Stimulated activated CD8-positive, alpha-beta memory T cell treated with anti-CD3 and anti-CD28 coated beads, Interleukin-7, amount 100 ng/mL, for 4 hours (primary cell): ENCODE results near the gene TLL2.
"Not testable (repeated sequence)": the region's sequence is repeated elsewhere in the genome, so short reads cannot be mapped to it uniquely, and the experiment has no call there.

Experiments used
- DNase-seq, 2 donors: peaks; one replicate each; pipeline ENCODE4 v3.0.0-alpha.2; 2020; ENCODE audit warnings: low read depth in 2 of 2

TLL2 gene

DNA sequence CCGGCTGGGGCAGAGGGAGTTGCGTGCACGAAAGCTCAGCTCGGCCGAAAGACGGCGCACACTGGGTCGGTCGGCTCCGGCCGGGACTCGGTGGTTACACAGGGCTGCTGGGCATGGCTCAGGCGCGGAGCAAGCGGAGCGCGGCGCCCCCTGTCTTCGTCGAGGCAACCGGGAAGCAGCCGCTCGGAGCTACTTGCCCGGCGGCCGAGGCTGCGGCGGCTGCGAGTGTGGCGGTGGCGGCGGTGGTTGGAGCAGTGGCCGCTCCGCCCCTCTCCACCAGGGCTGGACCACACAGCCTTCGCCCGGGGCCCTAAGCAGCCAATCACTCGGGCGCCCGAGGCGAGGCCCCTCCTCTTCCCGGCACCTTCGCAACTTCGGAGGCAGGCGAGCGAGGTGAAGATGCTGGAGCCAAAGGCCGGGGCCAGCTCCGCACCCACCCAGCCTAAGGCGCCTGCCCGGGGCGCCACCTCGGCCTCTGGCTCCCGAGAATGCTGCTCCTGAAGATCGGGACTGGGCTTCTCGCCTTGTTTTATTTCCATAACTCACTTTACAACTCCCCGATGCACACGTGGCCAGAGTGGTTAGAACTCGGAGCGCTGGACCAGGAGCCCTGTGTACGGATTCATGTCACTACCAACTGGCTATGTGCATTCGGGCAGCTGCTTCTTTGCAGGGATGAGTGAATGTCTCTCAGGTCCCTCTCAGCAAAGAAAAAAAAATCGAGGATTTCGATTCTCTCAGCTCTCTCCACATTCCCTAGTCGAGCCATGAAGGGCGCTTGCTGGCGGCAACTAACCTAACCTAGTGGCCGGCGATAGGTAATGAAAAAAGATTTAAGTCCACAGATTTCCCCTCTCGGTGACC, at the start of gene TLL2:
Gene TLL2 (minus strand): TSS at position 229 of the 864 bp plus-strand sequence. CDS start 241 bp downstream, outside the sequence.
- DNase-seq, result peak in 1 of 2 donors; percentile 42

DNA sequence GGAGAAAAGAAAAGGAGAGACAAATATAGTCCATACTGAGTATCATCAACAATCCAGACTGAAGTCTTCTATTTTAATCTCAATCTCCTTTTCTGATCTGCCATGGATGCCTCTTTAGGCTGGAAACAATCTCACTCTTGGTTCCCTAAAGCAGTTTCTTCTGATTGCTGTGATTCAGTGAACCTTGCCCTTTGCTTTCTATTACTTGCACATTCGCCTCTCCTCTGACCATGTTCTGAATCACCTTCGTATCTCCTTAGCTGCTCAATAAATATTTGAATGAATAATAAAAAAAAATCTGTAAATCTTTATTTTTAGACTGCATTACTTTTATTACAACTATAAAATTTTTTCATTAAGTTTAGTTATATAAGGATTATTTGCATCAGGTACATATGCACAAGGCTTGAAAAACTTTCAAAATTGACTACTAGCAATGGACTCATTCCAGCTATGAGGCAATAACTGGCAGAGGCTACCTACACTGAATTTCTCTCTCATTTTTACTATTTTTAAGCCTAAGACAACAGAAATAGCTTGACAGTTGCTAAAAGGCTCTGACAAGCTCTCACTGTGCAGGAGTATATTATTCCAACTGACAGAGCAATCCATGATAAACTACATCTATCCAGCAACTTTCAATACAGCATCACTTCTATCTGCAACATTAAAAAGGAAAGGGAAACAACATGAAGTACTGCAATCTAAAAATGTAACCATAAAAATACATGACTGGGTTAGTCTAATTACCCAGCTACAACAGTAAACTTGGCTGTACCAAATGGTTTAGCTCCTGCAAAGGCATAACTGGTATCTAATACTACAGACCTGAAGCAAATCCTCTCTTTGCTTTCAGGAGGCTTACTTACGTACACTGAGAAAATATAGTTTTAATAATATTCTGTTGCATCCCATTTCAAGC, 47.5 kb upstream of the TLL2 start:
- DNase-seq, result no peak

DNA sequence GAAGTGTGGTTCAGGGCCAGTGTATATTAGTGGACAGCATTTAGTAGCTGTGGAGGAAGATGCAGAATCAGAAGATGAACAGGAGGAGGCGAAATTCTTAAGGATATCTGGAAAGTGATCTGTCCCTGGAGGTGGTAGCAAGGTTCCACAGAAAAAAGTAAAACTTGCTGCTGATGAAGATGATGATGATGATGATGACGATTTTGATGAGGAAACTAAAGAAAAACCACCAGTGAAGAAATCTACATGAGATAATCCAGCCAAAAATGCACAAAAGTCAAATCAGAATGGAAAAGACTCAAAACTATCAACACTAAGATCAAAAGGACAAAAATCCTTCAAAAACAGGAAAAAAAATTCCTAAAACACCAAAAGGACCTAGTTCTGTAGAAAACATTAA, 46.8 kb upstream of the TLL2 start:
- no peak for DNase-seq

DNA sequence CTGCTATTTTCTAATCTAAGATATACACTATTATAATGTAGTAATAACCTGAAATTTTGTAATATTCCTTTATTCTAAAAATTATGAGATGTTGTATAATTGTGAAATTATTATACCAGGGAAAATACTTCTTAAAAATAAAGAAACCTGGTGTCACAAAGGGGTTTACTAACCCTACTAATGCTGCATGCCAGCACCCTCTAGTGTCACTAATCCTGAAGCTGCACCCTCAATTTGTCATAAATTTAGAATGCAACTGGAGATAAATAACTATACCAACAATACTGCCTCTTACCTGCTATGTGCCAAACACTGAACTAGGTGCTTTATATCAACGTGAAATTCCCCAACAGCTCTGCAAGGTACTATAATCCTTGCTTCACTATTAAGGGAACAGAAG, 42.3 kb upstream of the TLL2 start:
- no peak for DNase-seq

DNA sequence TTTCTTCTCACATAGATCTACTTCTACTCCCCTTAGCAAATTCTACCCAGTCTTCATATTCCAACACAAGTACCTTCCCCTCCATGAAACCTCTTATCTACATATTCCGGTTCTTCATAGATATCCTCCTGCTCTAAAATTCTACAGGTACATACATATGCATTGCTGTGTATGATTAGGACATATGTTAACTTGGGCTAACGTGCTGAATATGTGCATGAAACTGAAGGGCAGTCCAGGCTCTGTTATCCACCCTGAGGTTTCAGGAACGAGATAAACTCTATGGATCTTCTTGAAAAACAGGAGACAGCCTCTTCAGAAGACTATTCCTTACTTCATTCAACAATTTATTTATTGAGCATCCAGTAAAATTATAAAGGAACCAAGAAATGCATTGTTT, 41.6 kb upstream of the TLL2 start:
- no peak for DNase-seq

DNA sequence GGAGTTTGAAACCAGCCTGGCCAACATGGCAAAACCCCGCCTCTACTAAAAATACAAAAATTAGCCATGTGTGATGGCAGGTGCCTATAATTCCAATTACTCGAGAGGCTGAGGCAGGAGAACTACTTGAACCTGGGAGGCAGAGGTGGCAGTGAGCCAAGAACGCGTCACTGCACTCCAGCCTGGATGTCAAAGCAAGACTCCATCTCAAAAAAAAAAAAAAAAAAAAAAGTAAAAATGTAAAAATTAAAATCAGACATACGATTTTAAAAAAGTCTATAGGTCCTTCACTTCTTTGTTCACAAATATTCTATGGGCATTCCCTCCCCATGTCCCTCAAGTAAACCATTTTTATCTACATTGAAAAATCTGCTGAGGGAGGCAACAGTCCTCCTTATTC, 34.9 kb upstream of the TLL2 start:
- no peak for DNase-seq

DNA sequence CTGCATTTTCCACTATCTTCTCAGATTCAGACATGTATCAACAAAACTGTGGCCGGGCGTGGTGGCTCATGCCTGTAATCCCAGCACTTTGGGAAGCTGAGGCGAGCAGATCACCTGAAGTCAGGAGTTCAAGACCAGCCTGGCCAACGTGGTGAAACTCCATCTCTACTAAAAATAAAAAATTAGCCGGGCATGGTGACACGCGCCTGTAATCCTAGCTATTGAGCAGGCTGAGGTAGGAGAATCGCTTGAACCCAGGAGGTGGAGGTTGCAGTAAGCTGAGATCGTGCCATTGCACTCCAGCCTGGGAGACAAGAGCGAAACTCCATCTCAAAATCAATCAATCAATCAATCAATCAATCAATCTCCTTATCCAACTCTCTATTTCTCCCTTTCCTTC, 31.8 kb upstream of the TLL2 start:
- DNase-seq, result not testable (repeated sequence)

DNA sequence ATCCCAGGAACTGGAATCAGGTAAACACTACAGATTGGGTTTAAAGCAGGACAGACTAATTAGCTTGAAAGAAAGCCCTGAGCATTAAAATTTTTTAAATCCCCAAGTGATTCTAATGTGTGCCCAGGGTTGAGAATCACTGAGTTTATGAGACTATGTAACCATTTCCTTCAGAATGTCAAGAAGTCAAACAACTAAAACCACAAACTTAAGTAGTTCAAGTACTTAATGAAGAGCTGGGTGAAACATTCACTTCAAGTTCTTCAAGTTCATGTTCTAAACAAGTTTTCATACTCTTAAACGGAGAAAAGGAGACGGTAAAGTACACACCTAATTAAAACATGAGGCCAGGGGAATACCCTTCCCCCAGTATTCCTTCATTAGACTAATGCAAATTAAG, 28.2 kb upstream of the TLL2 start:
- no peak for DNase-seq

DNA sequence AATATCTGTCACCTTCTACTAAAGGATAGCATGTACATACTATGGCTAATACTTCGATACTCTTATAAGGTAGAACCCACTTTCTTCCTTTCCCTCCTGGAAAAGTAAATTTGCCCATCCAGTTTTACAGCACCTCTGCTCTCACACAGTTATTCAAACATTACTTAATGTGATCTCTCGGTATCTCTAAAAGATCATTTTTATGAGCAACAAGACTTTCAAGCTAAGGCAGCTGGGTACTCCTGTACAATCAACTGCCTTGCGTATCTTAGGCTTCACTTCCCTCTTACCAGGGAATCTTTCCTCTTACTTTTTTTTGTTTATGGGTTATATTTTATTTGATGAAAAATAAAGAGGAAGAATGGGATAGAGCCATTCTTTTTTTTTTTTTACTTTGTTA, 26.5 kb upstream of the TLL2 start:
- DNase-seq, result no peak

DNA sequence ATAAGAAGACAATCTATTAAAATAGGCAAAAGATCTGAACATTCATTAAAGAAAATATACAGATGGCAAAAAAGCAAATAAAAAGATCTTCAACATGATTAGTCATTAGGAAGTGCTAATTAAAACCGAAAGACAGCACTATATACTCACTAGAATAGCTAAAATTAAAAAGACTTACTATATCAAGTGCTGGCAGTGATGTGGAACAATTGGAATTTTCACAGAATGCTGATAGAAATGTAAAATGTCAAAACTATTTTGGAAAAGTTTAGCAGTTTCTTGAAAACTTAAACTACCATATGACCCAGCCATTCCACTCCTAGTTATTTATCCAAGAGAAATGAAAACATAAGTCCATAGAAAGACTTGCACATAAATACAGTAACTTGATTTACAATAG, 25.0 kb upstream of the TLL2 start:
- DNase-seq, result no peak

DNA sequence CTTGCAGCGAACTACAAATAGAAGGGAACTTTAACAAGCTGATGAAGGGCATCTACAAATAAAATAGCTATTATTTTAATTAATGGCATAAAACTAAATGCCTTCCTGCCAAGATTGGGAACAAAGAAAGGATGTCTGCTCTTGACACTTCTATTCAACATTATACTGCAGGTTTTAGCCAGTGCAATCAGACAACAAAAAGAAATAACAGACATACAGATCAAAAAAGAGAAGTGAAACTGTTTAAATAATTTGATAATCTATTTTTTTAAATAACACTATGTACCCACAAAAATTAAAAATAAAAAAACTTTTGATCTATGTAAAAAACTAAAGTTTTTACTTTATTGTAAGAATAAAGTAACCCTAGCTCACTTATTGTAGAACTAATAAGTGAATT, 22.4 kb upstream of the TLL2 start:
- DNase-seq, result no peak

DNA sequence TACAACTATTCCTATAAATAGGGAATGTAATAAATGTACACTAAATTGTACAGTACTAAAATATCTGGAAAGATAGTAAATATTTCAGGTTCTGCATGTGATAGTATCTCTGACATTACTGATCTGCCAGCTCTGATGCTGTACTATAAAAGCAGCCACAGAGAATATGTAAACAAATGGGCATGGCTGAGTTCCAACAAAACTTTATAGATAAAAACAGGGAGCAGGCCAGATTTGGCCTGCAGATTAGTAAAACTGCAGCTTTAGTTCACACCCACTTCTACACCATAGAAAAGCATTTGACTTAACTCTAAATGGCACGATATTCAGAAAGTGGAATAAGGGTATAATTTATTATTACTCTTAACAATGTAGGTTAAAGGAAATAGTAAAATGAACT, 18.8 kb upstream of the TLL2 start:
- no peak for DNase-seq

DNA sequence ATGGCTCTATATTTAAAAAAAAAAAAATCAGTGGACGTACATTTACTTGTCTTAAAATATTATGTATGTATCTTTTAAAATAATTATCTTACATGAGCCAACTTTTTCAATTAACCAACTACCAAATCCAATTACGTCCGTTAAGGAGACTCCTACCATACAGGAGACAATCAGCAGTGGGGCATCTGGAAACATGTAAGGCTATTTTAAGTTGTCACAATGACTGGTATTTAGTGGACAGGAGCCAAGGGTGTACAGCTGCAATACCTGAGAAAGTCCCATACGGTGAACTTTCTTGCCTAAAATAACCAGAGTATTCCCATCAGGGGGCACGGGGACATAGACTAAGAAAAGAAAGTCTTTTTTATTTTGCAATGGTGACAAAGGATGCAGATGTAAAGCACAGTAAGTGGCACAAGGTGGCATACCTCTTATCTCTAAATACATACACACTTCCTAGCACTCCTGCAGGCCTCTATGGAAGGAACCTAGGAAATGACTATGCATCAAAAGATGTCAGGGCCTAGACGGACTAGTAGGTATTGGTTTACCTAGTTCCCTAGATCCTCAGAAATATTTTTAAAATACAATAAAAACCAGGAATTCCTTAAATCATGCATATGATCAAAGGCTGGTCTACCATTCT, 16.0 kb upstream of the TLL2 start:
- no peak for DNase-seq

DNA sequence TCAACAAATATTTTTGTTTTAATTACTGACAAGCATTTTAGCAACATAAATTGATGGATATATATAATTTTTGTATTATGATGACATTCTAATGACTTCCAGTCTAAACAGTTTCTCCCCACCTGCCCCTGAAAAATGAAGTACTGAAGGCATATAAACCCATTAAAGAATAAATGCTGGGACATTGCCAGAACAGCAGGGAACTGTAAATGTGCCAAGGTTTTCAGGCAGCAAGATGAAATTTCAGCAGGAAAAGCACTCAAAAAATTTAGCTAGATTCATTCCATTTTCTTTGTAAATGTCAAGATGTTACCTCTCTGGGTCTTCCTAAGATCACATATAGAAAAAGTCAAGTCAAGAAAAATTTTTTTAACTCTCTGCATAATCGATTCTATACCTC, 11.0 kb upstream of the TLL2 start:
- DNase-seq, result no peak

DNA sequence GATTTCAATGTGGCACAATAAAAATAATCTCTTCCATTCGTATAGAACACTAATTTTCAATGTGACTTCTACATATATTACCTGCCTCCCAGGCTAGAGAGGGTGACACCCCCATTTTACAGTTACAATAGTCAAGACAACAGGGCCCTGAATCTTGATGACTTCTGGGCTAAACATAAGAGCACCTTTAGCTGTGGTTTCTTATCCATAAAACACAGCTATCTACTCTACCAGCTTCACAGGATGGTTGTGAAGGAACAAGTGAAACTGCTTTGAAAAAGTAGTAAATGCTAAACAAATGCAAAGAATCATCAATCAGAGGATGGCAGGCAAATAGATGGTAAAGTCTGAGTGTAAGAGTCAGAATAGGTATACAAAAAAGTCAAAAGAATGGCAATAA, 3.6 kb upstream of the TLL2 start:
- no peak for DNase-seq

DNA sequence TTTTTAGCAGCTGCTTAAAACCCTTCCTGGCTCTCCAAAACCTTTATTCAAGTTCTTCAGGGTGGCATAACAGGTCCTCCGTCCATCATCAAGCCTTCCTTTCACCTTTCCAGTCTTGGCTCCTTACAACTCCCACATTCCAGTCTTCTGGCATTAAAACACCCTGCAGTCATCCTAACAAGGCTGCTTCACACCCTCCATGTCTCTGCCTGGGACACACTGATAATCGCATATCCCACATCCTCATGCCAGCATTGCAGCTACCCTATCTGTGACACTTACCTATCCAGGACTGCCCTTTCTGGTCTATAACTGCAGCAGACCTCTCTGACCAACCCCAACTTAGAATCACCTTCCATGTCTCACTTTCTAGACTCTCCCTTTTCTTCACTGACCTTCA, 2.6 kb upstream of the TLL2 start:
- no peak for DNase-seq

DNA sequence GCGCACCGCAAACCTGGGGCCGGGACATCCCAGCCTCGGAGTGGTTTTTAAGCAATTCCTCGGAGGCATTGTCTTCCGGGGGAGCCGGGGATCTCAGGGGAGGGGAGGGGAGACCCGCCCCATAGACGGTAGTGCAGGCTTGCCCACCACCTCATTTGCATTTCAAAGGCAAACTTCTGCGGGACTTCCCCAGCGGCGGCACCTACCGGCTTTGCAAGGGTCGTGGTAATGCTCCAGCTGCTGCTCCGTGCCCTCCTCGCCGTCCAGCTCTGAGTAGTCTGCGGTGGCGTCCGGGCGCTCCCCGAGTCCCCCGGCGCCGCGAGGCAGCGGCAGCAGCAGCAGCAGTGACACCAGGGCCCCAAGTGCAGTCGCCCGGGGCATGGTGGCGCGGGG, 425 bp downstream of the TLL2 start:
- DNase-seq, result peak in 1 of 2 donors; percentile 27

DNA sequence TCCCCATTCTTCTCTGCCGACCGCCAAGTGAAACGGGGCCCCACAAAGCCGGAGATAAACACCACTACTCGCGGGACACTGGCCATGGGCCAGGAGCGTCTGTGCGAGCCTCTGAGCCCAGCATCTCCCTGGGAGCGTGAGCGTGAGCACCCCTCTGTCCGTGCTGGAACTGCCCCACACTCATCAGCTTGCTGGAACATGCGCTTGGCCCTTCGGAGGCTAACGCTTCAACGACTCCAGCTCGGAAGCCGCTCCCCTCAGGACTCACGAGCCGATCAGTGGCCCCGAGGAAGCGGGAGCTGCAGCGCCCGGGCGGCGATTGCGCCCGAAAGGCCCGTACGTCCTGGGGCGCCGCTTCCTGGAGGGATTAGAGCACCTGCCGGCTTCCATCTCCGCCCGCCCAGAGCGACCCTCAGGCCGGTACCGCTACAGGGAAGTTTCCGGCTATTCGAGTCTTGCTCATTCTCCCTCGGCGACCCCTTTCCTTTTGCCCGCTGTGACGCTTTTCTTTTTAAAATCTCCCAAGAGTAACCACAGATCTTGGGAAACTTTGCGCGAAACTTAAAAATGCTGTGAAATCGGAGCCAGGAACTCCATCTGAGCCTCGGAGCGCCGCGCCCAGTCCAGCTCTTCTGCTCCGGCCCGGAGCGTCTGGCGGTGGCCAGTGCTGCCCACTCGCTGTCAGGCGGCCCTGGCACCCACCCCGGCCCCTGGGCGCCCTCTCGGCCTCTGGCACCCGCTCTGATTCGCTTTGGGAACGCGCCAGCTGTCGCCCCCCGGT, 1.0 kb downstream of the TLL2 start:
- no peak for DNase-seq

DNA sequence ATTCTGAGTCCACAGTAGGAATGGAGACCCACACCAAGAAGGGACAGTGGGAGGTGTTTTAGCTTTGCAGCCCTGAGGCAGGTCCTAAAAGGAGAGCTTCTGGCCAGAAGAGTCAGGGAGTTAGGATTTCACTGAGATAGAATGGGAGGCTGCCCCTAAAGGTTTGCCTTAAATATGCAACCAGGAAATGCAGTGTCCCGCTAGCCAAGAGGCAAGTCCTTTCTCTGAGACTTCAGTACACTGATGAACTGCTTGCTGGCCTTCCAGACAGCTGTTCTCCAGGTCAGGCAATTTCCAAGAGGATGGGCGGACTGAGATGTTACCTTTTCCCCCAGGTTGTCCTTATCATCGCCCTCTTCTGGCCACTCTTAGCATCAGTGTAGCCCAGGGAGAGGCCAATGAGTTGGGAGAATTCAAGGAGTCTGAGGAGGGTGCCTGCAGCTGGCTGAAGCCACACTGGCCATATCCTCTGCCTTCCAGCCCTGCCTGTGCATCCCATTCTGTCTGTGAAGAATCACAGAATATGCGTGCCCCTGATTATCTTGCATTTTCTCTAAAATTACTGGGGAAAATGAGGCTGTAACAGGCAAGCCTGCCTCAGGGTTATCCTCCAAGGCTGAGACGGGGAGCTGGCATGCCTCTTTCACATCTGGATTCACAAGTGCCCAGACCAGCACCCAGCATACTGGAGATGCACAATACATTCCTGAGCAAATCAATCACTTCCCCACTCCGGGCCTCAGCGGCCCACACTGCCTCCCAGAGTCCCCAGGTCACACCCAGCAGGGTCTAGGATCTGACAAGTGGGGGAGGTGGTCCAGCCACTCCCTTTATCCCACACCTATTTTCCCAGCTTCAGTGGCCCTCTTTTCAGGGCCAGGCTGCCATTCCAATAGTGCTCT, 2.4 kb downstream of the TLL2 start:
- DNase-seq, result no peak

DNA sequence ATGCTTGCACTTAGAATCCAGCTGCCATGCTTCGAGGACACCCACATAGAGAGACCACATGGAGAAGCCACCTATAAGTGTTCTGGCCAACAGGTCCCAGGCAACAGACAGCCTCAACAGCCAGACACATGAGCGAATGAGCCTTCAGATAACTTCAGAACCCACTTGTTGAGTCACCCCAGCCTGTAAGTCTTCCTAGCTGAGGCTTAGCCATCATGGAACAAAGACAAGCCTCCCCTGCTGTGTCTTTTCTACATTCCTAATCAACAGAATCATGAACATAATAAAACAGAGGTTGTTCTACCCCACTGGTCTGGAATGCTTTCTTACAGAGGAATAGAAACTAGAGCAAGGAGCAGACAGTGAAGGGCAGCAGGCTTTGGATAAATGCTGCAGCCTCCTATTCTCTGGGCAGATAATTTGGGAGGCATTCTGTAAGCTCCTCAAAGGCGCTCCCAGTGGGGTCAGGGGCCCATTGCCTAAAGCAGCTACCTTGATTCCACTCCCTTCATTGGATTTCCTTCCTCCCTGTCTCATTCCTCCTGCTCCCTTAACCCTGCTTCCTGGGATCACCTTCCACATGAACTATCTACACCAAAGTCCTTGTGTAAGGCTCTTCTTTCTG, 4.6 kb downstream of the TLL2 start:
- no peak for DNase-seq
